GM12878 (cell line): ENCODE data around the gene FIGNL2. TPM values are rescaled to one million over a fixed set of nuclear protein-coding genes. Genes with fewer than 3 reads are reported as not detected.
"Not testable (repeated sequence)": the region's sequence is repeated elsewhere in the genome, so short reads cannot be mapped to it uniquely, and the experiment has no call there.

Source experiments
- ATAC-seq: fragments of 200-7000 bp; cut with Tn5 transposase; 3 replicates; pipeline ENCODE4 v1.9.1; 2020; ENCODE audit warnings: mild to moderate bottlenecking, moderate library complexity
- BruUV-seq: library from RNA; stranded (reverse); fragments of 400-500 nt; replicated peaks from 2 replicates; lab custom pipeline; 2021; lab: Mats Ljungman, UMichigan
- CTCF ChIA-PET: fragments of 300-600 bp; sonication (Branson Sonifier 250); formaldehyde crosslinking; extraction: SDS; loops from one replicate; lab custom pipeline; 2021; ENCODE audit warnings: inconsistent platforms; lab: Yijun Ruan, JAX
- POLR2A ChIA-PET: fragments of 350-600 bp; formaldehyde crosslinking; extraction: SDS; loops from one replicate; lab custom pipeline; 2021; ENCODE audit warnings: inconsistent platforms; lab: Charles Lee
- RAD21 ChIA-PET: fragments of 300-600 bp; sonication (Branson Sonifier 250); formaldehyde crosslinking; loops from one replicate; lab custom pipeline; 2023; ENCODE audit warnings: antibody characterized with exemption; ENCODE audit not compliant: unreplicated experiment; lab: Charles Lee
- SMC1A ChIA-PET: fragments of 300-600 bp; sonication (Branson Sonifier 250); formaldehyde crosslinking; loops from one replicate; lab custom pipeline; 2023; ENCODE audit not compliant: unreplicated experiment, uncharacterized antibody; lab: Charles Lee
- DNase-seq: peaks from one replicate; pipeline ENCODE4 v3.0.0-alpha.2; 2011; ENCODE audit warnings: low read depth, low spot score
- FAIRE-seq: peaks from 3 replicates; lab custom pipeline; 2011; peaks lifted over from hg19 to GRCh38; lab: Jason Lieb, UNC
- H2AFZ ChIP-seq: 2 replicates; pipeline ENCODE4 v1.6.0; 2011; ENCODE audit warnings: low read depth, low read length, control low read depth; ENCODE audit not compliant: control insufficient read depth
- H3K27ac ChIP-seq: 2 replicates; pipeline ENCODE4 v1.5.1; 2011; ENCODE audit warnings: control low read depth; ENCODE audit not compliant: control insufficient read depth, insufficient read depth
- H3K27me3 ChIP-seq, 2 experiments: replicated peaks in 1 of 2; 2 replicates each; pipeline versions ENCODE4 v1.6.0 to v1.6.1; 2011; ENCODE audit warnings: low read length in 1 of 2; ENCODE audit not compliant: control insufficient read depth in 2 of 2, insufficient read depth in 2 of 2
- H3K36me3 ChIP-seq, 2 experiments: 2 replicates each; pipeline ENCODE4 v1.5.1; 2011; ENCODE audit warnings: low read length in 1 of 2; ENCODE audit not compliant: control insufficient read depth in 2 of 2, insufficient read depth in 2 of 2
- H3K4me1 ChIP-seq: 2 replicates; pipeline ENCODE4 v1.6.1; 2011; ENCODE audit warnings: mild to moderate bottlenecking, low read length, moderate library complexity, mixed read lengths; ENCODE audit not compliant: control insufficient read depth, insufficient read depth
- H3K4me2 ChIP-seq: 2 replicates; pipeline ENCODE4 v1.6.0; 2011; ENCODE audit warnings: control low read depth; ENCODE audit not compliant: control insufficient read depth, insufficient read depth
- H3K4me3 ChIP-seq: fragments of 200-600 bp; sonication (generic); 2 replicates; pipeline ENCODE4 v1.5.1; 2016
- H3K79me2 ChIP-seq: 2 replicates; pipeline ENCODE4 v1.6.0; 2011; ENCODE audit warnings: low read length; ENCODE audit not compliant: control insufficient read depth, insufficient read depth
- H3K9ac ChIP-seq: 2 replicates; pipeline ENCODE4 v1.8.0; 2011; ENCODE audit warnings: low read length, control low read depth, mixed read lengths; ENCODE audit not compliant: control insufficient read depth, insufficient read depth
- H3K9me3 ChIP-seq: replicated peaks from 3 replicates; pipeline ENCODE4 v1.5.1; 2011; ENCODE audit warnings: mild to moderate bottlenecking, low read length; ENCODE audit not compliant: control insufficient read depth, insufficient read depth
- H4K20me1 ChIP-seq: 2 replicates; pipeline ENCODE4 v1.6.0; 2011; ENCODE audit not compliant: control insufficient read depth, insufficient read depth
- ASH2L ChIP-seq: fragments of 300-600, 200-600 bp; sonication (generic); IDR thresholded peaks from 2 replicates; pipeline ENCODE4 v1.6.1; 2017; ENCODE audit warnings: low read depth, mild to moderate bottlenecking, borderline replicate concordance
- ATF2 ChIP-seq: IDR thresholded peaks from 2 replicates; pipeline ENCODE4 v1.6.1; 2012; ENCODE audit warnings: low read length, inconsistent platforms
- EED ChIP-seq: sonication (generic); IDR thresholded peaks from 2 replicates; pipeline ENCODE4 v1.6.1; 2016; ENCODE audit warnings: antibody characterized with exemption, low read depth
- IKZF2 ChIP-seq, 2 experiments: fragments of 450-650 bp; IDR thresholded peaks; 2 replicates each; pipeline ENCODE4 v1.6.1; 2017; ENCODE audit warnings: mild to moderate bottlenecking in 2 of 2, moderate library complexity in 2 of 2
- KAT2A ChIP-seq: conservative IDR thresholded peaks from 2 replicates; pipeline ENCODE4 v1.6.1; 2011; ENCODE audit warnings: low read depth, low read length; ENCODE audit not compliant: control insufficient read depth
- NKRF ChIP-seq: fragments of 450-650 bp; conservative IDR thresholded peaks from 2 replicates; pipeline ENCODE4 v1.6.1; 2017; ENCODE audit warnings: mild to moderate bottlenecking, moderate library complexity
- RAD51 ChIP-seq: fragments of 450-650 bp; IDR thresholded peaks from 2 replicates; pipeline ENCODE4 v1.6.1; 2016; ENCODE audit warnings: moderate library complexity, mild to moderate bottlenecking, inconsistent platforms
- SPI1 ChIP-seq: IDR thresholded peaks from 2 replicates; pipeline ENCODE4 v1.6.1; 2011; ENCODE audit warnings: low read depth, mild to moderate bottlenecking, low read length, moderate library complexity, borderline replicate concordance; ENCODE audit not compliant: insufficient read depth
- SREBF1 ChIP-seq: IDR thresholded peaks from 2 replicates; pipeline ENCODE4 v1.6.1; 2012; ENCODE audit warnings: mild to moderate bottlenecking, low read length
- TCF3 ChIP-seq: IDR thresholded peaks from 2 replicates; pipeline ENCODE4 v1.6.1; 2012; ENCODE audit warnings: low read depth, mild to moderate bottlenecking, low read length, borderline replicate concordance; ENCODE audit not compliant: insufficient read depth
- USF1 ChIP-seq: IDR thresholded peaks from 2 replicates; pipeline ENCODE4 v1.6.1; 2011; ENCODE audit warnings: borderline replicate concordance, low read depth, mild to moderate bottlenecking, moderate library complexity, mixed read lengths, low read length; ENCODE audit not compliant: insufficient read depth; ENCODE audit errors: extremely low read length
- WGBS: methylation state at CpG from one replicate; pipeline ENCODE4 v1.1.6; 2016; ENCODE audit warnings: low lambda C conversion rate; ENCODE audit not compliant: insufficient replicate concordance, insufficient coverage; ENCODE audit errors: missing lambda C conversion rate; 5-methylcytosine and 5-hydroxymethylcytosine counted together
- in situ Hi-C: fragments of 300-500 bp; cut with MboI; formaldehyde crosslinking; loops from 9 replicates; pipeline ENCODE4 v1.14.3; 2018; ENCODE audit warnings: mixed read lengths
- intact Hi-C: fragments of 100-400 bp; cut with micrococcal nuclease; formaldehyde crosslinking; loops from one replicate; pipeline ENCODE4 v1.14.2; 2022; ENCODE audit not compliant: unreplicated experiment
- polyA plus RNA-seq, 11 experiments: library from polyadenylated mRNA; depleted of rRNA in 4 of 11; unstranded in 6 of 11; stranded (reverse) in 5 of 11; fragments of >200 nt; fragmentation: Nextera tagmentation in 4 of 11; fragmentation: Illumina TruSeq in 1 of 11; extraction: Ambion mirVana in 4 of 11; extraction: Trizol in 1 of 11; gene quantifications; 1 replicate in 1 of 11; 2 replicates in 10 of 11; pipeline versions ENCODE4 v1.2.1 to v1.2.3, GENCODE V29; 2011 to 2016; ENCODE audit warnings: inconsistent platforms in 2 of 11, missing spikeins in 2 of 11, low read depth in 1 of 11
- total RNA-seq, 4 experiments: library from RNA; depleted of rRNA in 3 of 4; stranded (reverse); fragments of >200 nt in 3 of 4; fragmentation: Illumina TruSeq in 1 of 4; extraction: Trizol in 1 of 4; gene quantifications; 2 replicates each; pipeline versions ENCODE4 v1.2.1 to v1.2.3, GENCODE V29; 2013 to 2021

Gene FIGNL2
- total and polyA plus RNA-seq, 10 of the 15 experiments (the other 5 are each of a cell fraction or from before 2014, with no cell fraction given): not detected

DNA sequence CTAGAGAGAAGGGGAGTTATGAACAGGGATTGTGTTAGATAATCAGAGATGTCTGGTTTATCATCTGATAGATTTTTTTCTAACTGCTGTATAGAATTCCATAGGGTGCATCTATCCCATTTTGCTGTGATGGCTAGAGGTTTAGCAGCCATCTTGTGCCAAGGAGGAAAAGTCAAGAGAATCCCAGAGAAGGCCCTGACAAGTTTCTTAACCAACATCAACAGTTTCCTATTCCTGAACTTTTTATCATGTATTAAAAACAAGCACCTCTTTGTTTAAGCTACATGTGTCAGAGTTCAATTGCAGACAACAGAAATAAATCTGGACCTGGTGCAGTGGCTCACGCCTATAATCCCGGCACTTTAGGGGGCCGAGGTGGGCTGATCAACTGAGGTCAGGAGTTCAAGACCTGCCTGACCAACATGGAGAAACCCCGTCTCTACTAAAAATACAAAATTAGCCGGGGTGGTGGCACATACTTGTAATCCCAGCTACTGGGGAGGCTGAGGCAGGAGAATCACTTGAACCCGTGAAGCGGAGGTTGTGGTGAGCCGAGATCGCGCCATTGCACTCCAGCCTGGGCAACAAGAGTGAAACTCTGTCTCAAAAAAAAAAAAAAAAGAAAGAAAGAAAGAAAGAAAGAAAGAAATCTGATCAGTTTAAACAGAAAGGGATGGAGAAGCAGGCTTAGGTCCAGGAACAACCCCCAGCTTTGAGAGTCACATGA, 36.9 kb upstream of the FIGNL2 start:
- TF ChIP-seq USF1: peak; percentile 26
- TF ChIP-seq RAD51: 0 out of 2 replicates have a peak, but pooled peaks have one; percentile 21
- intact Hi-C loops, ATAC-seq, DNase-seq, H3K9ac ChIP-seq, H4K20me1 ChIP-seq, H3K36me3 ChIP-seq, H3K4me3 ChIP-seq, in situ Hi-C loops, H3K9me3 ChIP-seq, H3K27ac ChIP-seq, H3K27me3 ChIP-seq, H3K4me1 ChIP-seq, H3K79me2 ChIP-seq, FAIRE-seq, BruUV-seq, POLR2A ChIA-PET: not testable (repeated sequence)
- Histone ChIP-seq H3K4me2 (peak overlapping the region; percentile 30; the same call in 1 of the 2 replicates), H2AFZ (peak overlapping the region; percentile 90)
- WGBS: 64% methylated on average over 10 of the region's 10 CpGs
- RAD21 ChIA-PET: interaction anchor here (0.7 kb wide), 1 partner anchor 10 kb away, joined by 3 read pairs; no protein-coding TSS in a partner anchor
- SMC1A ChIA-PET: interaction anchor here (0.6 to 1.0 kb wide), 2 partner anchors 392 to 446 kb away, joined by 3 read pairs; no protein-coding TSS in a partner anchor
- CTCF ChIA-PET: interaction anchor here (1.2 to 2.3 kb wide), 2 partner anchors 10 to 140 kb away, joined by 4 to 14 read pairs; no protein-coding TSS in a partner anchor

DNA sequence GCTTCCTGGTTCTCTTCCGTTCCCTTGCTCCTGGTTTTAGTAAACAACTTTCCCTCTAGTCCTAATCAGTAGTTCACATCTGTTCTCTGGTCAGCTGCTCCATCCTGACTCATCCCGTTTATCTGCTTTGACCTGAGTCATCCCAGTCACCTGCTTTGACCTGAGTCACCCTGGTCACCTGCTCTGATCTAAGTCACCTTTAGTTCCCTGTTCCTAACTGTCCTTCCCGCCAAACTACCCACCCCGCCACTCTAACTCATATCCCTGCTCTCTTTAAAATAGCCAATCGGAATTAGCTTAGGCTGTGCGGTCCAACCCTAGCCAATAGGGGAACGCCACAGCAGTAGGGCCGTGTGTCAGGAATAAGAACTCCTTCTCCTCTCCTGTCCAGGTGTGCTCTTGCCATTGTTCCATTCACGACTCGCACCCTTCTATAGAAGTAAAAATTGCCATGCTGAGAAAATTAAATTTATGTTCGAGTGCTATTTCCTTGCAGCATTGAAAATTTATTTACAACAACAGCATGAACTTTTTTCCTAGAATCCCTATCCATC, 36.2 kb upstream of the FIGNL2 start:
- 63% methylated on average over 11 of the region's 11 CpGs for WGBS
- Histone ChIP-seq H3K4me2 (no peak overlapping the region), H3K9me3 (no peaks in the 10 kb centered on the region; the same call in 2 of the 3 replicates), H2AFZ (no peak overlapping the region), H3K36me3 (no peaks in the 10 kb centered on the region), H3K9ac (no peak overlapping the region), H3K4me1 (no peaks in the 10 kb centered on the region), H3K4me3 (no peak overlapping the region), H3K27ac (no peak overlapping the region), H3K27me3 (no peaks in the 10 kb centered on the region), H4K20me1 (no peaks in the 10 kb centered on the region), H3K79me2 (no peaks in the 10 kb centered on the region)
- in situ Hi-C loops: no loop called here
- ChIA-PET RAD21 (no interaction called here), SMC1A (no interaction called here), POLR2A (no interaction called here), CTCF (no interaction called here)
- DNase-seq (no peak), ATAC-seq (no peak), FAIRE-seq (no peak)
- no TSS peak for BruUV-seq
- intact Hi-C loops: no loop called here
- no peak for TF ChIP-seq ASH2L
- TF ChIP-seq TCF3: no peak
- TF ChIP-seq ATF2: no peak
- no peak for TF ChIP-seq IKZF2 (IDR thresholded peaks at IDR 0.05)
- no peak for TF ChIP-seq RAD51
- no peak for TF ChIP-seq SPI1
- TF ChIP-seq NKRF: no peak
- TF ChIP-seq EED: no peak
- no peak for TF ChIP-seq KAT2A
- TF ChIP-seq SREBF1: no peak
